Measurements from ENCODE around the gene NFYA.

- TF ChIP-seq CTCF (IDR thresholded peaks at IDR 0.05; ENCODE audit: poor library complexity) (no peak), EZH2phosphoT487 (IDR thresholded peaks at IDR 0.05; ENCODE audit: low read depth, severe bottlenecking, unreplicated experiment) (no peak), EZH2 (IDR thresholded peaks at IDR 0.05; ENCODE audit: borderline replicate concordance) (no peak)
Observed at GRCh38 chr6:41058783-41059181, 14.0 kb upstream of the NFYA start.

Measured in hepatocyte (in vitro differentiated cells).